ENCODE results near the gene GPR146.

GRCh38 chr7:1093502-1093843 is 49.1 kb downstream of the GPR146 start:
- no peak for TF ChIP-seq BACH2 (CRISPR knock-in tag; IDR thresholded peaks at IDR 0.05; ENCODE audit: borderline replicate concordance)
- no peak for TF ChIP-seq TOX (CRISPR knock-in tag; IDR thresholded peaks at IDR 0.05; ENCODE audit: borderline replicate concordance)
- TF ChIP-seq, protein P1, sequence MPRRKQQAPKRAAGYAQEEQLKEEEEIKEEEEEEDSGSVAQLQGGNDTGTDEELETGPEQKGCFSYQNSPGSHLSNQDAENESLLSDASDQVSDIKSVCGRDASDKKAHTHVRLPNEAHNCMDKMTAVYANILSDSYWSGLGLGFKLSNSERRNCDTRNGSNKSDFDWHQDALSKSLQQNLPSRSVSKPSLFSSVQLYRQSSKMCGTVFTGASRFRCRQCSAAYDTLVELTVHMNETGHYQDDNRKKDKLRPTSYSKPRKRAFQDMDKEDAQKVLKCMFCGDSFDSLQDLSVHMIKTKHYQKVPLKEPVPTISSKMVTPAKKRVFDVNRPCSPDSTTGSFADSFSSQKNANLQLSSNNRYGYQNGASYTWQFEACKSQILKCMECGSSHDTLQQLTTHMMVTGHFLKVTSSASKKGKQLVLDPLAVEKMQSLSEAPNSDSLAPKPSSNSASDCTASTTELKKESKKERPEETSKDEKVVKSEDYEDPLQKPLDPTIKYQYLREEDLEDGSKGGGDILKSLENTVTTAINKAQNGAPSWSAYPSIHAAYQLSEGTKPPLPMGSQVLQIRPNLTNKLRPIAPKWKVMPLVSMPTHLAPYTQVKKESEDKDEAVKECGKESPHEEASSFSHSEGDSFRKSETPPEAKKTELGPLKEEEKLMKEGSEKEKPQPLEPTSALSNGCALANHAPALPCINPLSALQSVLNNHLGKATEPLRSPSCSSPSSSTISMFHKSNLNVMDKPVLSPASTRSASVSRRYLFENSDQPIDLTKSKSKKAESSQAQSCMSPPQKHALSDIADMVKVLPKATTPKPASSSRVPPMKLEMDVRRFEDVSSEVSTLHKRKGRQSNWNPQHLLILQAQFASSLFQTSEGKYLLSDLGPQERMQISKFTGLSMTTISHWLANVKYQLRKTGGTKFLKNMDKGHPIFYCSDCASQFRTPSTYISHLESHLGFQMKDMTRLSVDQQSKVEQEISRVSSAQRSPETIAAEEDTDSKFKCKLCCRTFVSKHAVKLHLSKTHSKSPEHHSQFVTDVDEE (CRISPR knock-in tag; IDR thresholded peaks at IDR 0.05) = no peak
